PFSK-1 (cell line): ENCODE results near the gene LRRC3.

Experiments used
- FOXP2 ChIP-seq: optimal IDR thresholded peaks from 2 replicates; pipeline ENCODE3; 2011; ENCODE audit warnings: borderline replicate concordance, control low read depth, inconsistent platforms; ENCODE audit not compliant: insufficient read depth; ENCODE audit errors: extremely low read length, extremely low read depth
- POLR2AphosphoS5 ChIP-seq: IDR thresholded peaks from 2 replicates; pipeline ENCODE4 v1.6.1; 2012; ENCODE audit warnings: low read depth, mild to moderate bottlenecking, control low read depth, low read length, moderate library complexity
- REST ChIP-seq, 2 experiments: IDR thresholded peaks; 2 replicates each; pipeline versions ENCODE4 v1.6.1 to v1.8.0; 2011 to 2012; ENCODE audit warnings: low read depth in 2 of 2, low read length in 2 of 2, control low read depth in 1 of 2, inconsistent platforms in 1 of 2, mild to moderate bottlenecking in 1 of 2, moderate library complexity in 1 of 2; ENCODE audit not compliant: insufficient read depth in 1 of 2
- SIN3A ChIP-seq: IDR thresholded peaks from 2 replicates; pipeline ENCODE4 v1.6.1; 2012; ENCODE audit warnings: mild to moderate bottlenecking, low read length, moderate library complexity, borderline replicate concordance; ENCODE audit not compliant: insufficient read depth
- TAF1 ChIP-seq: IDR thresholded peaks from 2 replicates; pipeline ENCODE4 v1.6.1; 2012; ENCODE audit warnings: low read length, control low read depth, borderline replicate concordance; ENCODE audit not compliant: insufficient read depth

The LRRC3 gene

GRCh38 chr21:44466996-44467858, 11.9 kb downstream of the LRRC3 start:
- TF ChIP-seq FOXP2, result no peak
- TF ChIP-seq REST (IDR thresholded peaks at IDR 0.05; ENCODE audit: insufficient read depth in 1 of 2, low read depth in 2 of 2, low read length in 2 of 2), result no peak
- TF ChIP-seq SIN3A, result no peak
- TF ChIP-seq TAF1, result no peak
- no peak for TF ChIP-seq POLR2AphosphoS5

DNA sequence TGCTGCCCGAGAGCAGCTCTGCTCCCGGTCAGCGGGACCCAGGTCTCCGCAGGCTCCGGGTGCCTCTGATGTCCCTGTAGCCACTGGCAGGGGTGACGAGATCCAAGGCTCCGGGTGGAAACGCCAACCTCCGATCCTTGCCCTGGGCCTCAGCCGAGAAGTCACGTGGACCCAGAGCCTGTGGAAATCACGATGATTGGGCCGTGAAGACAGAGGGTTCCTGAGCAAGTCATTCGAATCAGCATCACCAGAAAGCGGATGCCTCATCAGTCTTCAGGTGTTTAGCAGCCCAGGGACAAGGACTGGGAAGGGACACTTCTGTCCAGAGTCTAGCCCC, 12.5 kb downstream of the LRRC3 start:
- TF ChIP-seq POLR2AphosphoS5 (no peak), FOXP2 (no peak), REST (IDR thresholded peaks at IDR 0.05; ENCODE audit: insufficient read depth in 1 of 2, low read depth in 2 of 2, low read length in 2 of 2) (no peak), TAF1 (no peak), SIN3A (no peak)

DNA sequence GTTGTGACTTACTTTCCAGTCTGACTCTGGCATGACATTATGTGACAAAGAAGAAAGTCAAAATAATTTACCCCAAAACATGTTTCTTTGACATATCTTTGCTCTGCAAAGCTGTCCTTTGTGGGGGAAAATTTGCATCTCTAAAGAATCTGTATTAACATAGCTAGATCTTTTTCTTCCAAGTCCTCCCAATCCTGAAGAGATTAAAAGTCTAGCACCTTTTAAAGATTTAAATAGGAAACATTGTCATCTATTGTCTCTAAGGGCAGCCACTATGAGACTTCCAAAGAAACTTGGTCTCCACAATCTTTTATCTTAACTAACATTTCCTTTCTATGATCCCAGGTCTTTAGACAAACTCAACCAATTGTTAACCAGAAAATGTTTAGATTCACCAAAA, 16.0 kb downstream of the LRRC3 start:
- TF ChIP-seq TAF1 (no peak), POLR2AphosphoS5 (no peak), REST (IDR thresholded peaks at IDR 0.05; ENCODE audit: insufficient read depth in 1 of 2, low read depth in 2 of 2, low read length in 2 of 2) (no peak), SIN3A (no peak), FOXP2 (no peak)

DNA sequence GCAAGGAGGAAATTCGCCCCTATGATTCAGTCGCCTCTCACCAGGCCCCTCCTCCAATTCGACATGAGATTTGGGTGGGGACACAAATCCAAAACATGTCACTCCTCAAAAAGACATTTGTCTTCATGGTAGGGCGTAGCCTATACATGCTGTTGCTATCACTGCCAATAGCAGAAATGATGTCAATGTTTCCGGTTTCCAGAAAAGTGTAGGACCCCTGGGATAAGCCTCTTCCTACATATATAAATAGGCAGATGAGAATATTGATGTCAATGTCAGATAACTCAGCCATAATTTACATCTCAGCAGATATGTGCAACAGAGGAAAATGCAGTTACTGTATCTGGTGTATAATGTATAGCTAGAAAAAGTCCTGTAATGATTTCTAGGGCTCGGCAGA, 16.7 kb downstream of the LRRC3 start:
- no peak for TF ChIP-seq TAF1
- no peak for TF ChIP-seq FOXP2
- TF ChIP-seq POLR2AphosphoS5, result no peak
- TF ChIP-seq SIN3A, result no peak
- no peak for TF ChIP-seq REST (IDR thresholded peaks at IDR 0.05; ENCODE audit: insufficient read depth in 1 of 2, low read depth in 2 of 2, low read length in 2 of 2)
